Ureter (tissue), 1 donor: ENCODE data around the gene MACROH2A1. TPM values are rescaled to one million over a fixed set of nuclear protein-coding genes. Genes with fewer than 3 reads are reported as not detected.
A peak's percentile ranks its signal among the peaks of the same experiment; 100 is the strongest.

ENCODE experiments used
- DNase-seq: peaks from one replicate; pipeline ENCODE4 v3.0.0-alpha.2; 2020; ENCODE audit warnings: low spot score
- total RNA-seq: library from RNA; stranded (reverse); gene quantifications from one replicate; pipeline ENCODE4 v1.2.4, GENCODE V29; 2023
- donor health status: DM: yes; HTN: yes; CAD: no.

MACROH2A1 gene
- total RNA-seq, 1 donor from 2014 or later = 248 TPM

DNA sequence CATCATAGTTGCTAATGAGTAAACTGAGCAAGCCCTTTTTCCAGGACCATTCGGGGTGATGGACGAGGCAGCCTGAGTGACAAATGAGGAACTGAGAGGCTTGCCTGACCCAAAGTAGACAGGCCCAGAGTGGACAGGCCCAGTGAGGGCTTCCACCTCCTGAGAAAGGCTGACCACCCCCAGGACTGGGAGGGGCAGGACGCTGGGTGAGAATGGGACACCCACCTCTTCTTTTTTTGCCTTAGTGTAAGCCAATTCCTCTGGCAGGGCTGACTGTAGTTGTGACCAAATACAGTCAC is 68.3 kb downstream of the MACROH2A1 start:
- no peak for DNase-seq

DNA sequence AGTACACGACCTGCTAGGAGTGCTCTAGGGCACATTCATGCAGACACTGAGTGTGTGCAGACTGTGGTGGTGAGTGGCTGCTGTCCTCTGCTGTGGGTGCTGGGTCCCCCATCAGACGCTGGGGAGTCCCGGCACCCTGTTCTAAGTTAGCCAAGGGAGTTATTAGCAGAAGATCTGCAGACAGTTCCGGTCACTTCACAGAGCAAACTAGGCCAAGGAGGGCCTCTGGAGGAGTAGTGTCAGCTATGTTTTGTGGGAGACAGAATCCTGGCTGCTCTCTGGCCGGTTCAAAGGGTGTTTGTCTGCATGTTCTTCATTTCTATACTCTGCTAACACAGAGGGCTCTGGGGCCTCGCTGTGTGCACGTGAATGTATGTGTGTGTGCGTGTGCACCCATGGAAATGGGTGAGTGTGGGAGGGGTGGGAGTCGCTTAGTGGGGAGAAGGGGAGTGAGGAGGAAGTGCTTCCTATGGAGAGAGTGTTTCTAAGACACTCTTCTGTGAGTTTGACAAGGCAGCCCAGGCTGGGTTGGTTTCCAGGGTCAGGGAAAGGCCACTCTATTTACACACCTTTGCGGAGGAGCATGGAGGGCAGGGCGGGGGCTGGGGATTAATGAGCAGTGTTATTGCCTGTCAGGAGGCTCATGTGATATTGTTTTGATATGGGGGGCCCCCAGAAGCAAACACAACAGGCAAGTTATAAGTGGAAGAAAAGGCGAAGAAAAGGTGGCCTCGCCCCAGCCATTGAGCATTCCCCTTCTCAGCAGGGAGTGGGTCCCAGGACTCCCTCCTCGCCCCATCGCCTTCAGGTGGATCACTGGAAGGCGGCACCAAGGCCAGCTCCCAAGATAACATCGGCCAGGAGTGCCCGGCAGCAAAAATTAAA is 68.9 kb downstream of the MACROH2A1 start:
- no peak for DNase-seq

DNA sequence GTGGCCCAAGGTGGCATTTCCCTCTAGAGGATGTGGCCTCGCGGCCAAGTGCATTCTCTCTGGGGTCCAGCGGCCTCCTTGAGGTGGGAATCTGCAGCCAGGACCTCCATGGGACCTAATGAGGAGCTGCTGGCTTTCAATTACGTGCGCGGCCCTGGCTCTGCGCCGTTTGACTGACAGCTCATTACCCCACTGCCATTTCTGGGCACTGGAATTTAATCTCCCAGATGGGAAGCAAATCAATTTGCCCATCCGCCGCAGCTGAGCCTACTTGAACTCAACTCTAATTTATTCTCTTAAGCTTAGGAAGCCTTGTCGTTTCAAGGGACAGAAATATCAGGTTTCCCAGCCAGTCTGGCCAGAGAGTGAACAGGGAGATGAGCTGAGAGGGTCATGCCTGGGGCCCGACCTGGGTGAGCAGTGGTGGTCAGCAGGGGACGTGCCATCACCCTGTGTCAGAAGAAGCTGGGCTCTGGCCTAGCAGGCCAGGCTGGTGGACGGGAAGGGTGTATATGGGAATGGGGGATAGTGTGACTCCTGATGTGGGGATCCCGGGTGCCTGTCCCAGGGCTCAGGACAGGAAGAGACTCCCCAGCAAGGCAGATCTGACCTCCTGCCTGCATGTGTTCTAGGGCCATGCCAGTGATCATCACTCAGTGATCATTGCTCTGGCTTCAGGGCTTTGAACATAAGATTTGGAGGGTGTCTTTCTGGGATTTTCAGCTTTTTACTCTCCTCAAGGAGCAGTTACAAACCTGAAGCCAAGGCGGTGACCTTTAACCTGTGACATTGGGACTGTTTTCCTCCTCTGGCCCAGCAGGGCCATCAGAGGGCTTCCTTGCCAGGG is 69.7 kb downstream of the MACROH2A1 start:
- no peak for DNase-seq

DNA sequence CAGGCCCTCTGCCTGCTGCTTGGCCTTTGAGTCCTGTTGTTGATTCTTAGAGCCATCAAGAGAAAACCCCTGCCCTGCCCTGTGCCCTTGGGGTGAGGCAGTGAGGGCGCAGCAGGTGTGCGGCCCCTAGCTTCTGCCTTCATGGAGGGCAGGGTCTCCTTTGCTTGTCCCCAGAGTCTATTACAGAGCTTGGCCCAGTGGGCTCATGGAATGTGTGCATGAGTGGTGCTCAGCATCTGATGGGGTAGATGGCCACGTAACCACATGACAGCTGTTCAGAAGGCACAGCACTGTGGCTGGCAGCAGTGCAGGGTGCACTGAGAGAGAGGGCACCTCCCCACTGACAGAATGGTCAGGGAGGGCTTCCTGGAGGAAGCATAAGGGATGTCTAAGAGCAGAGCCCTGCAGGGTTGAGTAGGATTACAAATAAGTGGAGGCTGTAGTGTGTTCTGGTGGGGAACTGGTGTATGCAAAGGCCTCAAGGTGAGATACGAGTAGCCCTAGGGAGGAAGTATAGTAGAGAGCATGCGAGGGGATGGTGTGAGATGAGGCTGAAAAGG is 70.8 kb downstream of the MACROH2A1 start:
- DNase-seq = no peak

DNA sequence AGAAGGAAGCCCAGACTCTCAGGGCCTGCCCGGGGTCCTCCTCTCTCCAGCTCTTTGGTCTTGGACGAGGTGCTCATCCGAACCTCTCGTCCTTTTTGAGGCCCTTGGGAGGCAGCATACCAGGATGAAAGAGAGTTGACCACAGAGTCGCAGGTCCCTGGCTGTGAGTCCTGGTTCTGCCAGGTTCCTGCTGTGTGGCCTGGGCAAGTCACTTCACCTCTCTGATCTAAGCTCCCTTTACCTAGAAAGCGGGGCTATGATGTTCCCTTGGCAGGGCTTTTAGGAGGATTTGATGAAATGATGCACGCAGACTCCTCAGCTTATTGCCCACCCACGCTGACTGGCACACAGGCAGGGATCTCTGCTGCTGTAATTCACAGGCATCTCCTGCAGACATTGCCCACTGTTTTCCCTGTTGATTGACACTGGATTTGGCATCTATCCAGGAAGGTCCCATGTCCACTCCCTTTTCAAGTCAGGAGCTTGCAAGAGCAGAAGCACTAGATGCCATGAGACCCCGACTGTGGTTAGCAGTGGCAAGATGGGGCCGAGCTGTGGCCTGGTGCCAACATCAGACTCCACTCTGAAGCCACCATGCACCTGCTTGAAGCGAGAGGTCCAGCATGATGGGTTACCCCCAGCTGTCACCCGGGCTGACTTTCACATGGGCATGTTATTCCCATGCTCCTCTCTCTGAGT is 71.5 kb downstream of the MACROH2A1 start:
- no peak for DNase-seq

DNA sequence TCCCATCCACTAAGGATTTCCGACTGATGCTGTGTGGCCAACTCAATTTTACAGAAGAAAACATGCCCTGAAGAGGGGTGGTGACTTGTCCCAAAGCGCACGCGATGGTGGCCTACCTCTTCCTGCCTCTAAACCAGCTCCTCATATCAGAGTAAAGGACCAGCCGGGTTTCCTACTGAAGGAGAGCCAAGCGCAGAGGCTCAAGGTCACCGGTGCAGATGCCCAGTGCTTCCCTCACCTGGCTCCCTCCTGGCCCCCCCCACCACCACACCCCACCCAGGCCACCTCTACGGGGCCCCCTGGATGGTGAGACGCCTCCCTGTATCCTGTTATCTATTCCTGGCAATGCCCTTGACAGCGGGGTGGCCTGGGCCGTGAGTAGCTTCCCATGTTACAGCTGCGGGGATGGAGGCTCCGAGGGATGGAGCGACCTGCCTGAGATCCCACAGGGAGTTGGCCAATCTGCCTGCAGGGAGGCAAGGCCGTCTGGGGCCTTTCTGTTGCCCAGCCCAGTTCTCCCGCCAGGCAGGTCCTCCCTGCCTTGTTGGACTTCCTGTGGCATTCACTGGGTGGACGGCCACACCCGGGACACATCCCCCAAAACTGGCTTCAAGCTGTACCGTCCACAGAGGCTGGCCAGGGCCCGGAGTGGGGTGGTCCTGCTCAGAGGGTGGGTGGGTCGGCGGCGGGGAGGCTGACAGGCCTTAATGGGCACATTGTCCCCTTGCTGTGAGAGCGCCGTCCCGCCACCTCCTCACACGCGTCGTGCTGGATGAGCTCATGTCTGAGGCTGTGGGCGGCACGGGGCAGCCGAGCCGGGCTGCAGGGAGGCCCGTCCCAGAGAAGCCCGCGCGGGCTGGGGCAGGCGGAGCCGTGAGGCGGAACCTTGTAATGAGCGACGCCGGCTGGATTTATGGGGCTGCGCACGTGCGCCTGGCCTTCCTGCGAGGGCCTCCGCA is 72.5 kb downstream of the MACROH2A1 start:
- DNase-seq = no peak

DNA sequence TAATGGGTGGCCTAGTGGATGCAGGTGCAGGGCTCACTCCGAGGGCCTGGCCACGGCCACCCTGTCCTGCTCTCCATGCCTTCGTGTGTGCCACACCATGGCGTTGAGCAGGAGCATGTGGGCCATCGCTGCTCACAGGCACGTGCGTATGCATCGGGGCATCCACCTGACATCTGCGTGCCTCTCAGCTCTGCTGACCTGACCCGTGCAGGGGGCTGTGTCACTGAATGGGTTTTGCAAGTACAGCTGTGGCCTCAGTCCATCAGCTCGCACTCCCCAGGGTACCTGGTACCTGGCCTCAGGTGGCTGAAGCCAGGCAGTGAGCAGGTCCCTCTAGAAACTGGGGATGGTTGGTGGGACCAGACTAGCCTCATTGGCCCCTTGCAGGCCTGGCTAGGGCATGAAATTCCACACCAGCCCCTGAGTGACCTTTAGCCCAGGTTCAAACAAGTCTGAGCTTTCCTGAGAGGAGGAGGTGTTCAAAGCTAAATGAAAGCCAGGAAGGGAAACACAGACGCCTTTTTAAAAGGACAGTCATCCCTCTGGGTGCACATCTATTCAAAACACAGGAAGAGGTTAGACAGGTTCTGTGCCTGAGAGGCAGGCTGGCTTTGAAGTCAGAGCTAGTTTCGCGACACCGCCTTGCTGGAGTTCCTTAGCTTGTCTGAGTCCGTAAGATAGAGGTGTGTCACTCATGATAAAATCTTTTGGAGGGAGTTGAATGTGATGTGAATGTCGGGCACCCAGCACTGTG is 74.0 kb downstream of the MACROH2A1 start:
- DNase-seq = no peak

DNA sequence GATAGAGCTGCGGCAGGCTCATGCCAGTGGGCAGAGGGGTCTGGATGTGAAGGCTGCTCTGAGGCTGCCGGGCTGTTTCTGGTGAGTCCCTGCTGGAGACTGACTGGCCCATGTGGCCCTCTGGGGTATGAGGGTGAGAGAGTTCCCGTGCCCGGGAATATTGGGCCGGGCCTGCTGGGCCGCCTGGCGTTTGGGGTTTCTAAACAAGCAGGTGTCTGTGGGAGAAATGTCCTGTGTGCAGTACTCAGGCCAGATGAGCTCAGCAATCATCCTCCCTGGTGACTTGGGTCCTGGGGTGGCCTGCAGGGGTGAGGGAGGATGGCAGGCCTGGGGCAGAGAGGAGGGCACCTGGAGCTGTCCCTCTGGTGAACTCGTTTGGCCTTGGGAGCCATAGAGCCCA is 74.9 kb downstream of the MACROH2A1 start:
- no peak for DNase-seq

DNA sequence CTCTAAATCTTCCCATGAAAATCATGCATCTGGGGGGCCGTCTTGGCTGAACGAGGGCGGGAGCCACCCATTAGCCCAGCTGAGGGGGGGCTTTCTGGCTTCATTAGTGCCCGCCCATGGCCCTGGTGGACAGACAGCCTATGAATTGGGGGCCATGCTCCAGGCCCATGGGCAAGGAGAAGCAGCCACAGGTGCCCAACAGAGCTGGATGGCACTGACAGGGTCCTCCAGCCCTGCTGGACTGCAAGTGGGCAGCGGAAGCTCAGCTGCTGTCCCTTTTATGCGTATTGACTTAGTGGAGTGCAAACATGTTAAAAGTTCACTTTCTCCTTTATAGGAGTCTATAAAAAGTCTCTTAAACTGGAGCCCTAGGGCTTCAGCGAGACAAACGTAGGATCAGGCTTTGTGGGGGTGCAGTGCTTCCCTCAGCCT is 75.3 kb downstream of the MACROH2A1 start:
- DNase-seq = no peak

DNA sequence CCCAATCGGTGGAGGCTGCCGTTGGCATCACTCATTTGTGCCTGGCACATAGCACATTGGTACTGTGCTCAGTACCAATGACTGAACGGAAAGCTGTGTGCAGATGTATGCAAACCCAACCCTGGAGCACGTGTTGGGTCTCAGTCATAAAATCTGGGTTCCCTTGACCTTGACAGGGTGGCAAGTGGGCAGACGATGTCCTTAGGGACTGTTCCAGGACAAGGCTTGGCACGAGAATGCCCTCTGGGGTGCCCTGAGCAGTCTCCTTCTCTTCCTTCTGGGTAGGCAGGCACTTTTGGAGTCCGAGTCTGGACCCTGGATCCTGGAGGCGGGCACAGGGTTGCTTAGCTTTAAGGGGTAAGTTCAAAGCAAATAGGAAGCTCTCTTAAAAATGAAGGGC is 75.8 kb downstream of the MACROH2A1 start:
- DNase-seq = no peak

DNA sequence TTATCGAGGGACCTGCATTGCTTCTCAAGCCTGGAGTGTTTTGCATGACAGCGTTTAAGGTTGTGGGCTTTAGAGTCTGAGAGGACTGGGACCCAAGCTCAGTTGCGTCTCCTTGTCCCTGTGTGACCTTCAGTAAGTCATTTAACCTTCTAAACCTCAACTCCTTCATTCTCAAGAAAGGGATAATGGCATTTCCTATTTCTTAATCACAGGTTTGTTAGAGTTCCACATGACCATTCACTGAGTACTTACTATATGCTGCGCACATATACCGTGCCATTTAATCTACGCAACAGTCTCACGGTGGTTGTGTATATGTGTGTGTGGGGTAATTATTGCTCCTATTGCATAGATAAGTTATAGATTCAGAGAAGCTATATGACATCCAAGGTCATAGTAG is 76.3 kb downstream of the MACROH2A1 start:
- no peak for DNase-seq

DNA sequence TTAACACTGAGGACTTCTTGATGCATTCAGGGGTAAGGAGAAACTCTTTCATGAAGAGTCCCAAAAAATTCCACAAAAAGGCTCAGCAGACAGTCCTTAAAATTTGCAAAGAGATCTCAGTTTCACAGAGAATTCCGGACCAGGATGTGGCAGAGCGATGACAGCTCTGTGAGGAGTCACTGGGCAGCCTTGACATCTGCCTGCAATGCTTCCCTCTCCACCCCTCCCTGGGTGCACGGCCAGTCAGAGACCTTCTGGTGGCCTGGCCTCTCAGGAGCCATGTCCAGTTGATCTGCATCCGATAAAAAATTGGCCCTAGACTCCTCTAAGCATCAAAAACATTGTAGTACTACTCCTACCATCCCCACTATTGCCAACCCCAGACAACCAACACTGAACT is 76.8 kb downstream of the MACROH2A1 start:
- DNase-seq = no peak

DNA sequence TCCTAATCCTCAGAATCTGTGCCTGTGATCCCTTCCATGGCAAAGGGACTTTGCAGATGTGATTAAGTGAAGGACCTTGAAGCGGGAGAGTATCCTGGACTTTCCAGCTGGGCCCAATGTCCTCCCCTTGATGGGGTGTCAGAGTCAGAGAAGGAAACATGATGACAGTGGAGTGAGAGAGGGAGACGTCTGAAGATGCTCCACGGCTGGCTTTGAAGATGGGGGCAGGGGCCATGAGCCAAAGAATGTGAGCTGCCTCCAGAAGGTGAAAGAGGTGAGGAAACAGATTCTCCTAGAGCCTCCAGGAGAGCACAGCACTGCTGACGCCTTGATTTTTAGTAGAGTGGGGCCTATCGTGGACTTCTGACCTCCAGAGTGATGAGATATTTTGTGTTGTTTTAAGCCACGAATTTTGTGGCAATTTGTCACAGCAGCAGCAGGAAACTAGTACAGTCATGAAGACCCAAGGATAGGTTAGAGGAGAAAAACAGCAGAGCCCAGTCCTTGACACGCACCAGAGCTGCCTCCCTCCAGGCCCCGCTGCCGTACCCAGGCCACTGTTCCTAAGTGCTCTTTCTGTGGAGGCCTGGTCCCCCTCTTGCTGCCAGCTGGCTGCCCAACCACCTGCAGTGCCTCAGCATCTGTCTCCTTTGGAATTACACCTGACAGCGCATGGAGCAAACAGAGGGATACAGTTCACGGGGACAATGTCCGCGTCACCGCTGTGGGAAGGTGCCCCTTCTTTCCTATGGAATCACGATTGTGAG is 78.1 kb downstream of the MACROH2A1 start:
- DNase-seq = no peak

DNA sequence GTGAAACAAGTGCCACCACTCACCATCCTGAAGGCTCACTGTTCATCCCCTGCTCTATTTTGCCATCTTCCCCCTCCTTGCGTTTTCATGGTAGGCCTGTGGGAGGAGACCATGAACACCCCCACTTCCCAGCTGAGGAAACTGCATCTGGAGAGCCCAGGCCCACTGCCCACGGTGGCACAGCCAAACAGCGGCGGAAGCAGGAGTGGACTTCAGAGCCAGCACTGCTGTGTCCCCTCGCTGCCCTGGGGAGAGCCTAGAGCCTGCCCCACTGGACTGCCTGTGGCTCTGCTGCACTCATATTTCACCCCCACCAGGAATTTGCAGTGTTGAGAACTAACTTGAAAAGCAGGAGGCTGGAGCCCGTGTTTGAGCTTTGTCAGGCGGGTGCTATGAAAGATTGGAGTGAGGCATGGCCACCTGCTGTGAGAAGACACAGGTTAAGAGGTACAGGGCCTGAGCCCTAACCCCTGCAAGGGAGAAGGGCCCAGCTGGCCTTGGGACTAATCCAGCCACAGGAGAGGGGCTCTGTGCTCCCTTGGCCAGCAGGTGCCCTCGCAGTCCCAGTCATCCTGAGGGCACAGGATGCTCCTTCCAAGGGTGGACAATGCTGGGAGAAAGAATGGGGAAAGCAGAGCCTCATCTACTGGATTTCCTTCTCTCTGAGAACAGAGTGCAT is 79.0 kb downstream of the MACROH2A1 start:
- DNase-seq = no peak

DNA sequence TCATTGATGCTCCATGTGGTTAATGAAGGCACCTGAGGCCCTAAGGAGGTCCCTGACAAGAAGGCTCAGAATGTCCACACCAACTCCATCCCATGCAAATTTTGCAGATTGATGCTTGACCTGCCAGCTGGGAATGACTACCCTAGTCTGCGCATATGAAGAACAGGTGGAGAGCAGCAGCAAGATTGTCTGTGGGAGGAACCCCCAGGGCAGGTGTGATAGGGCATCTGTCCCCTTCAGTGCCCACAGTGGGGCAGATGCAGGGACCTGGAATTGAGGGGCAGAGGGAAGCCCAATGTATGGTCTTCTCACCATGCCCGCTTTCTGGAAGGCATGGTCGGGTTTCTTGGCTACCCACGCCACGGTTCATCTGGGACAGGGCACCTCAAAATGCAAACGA is 79.6 kb downstream of the MACROH2A1 start:
- no peak for DNase-seq

DNA sequence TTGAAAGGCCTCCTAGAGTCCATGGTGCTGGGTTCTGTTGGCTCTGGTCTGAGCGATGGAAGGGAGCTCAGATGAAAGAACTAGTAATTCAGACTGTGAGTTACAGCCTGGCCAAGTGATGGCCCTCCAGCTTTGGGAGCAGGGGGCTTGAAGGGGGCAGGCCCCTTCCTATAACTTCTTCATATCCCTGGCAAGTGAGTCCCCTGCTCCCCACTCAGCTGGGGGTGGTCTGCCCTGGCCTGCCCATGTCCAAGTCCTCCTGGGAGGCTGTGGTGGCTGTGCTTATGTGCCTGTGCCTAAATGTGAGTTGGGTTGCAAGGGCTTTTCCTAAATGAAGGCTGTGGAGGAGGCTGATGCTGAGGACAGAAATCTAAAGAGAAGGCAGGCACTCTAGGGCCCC is 80.1 kb downstream of the MACROH2A1 start:
- DNase-seq = peak; percentile 26

DNA sequence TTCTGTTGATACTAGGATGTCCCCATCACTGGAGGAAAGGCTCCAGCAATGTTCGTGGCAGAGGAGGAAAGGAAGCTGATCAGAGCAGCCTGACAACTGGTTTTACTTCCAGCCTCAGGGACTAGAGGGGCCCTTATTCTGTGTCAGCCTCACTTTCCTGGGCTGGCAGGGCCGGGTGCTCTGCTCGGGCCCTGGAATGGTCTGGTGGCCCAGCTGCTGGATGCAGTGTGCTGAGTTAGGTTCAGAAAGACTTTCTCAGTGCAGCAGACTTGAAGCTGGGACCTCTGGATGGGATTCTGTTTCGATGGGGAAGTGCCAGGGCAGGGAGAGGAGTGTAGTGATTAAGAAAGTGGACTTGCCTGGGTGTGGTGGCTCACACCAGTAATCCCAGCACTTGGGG is 81.0 kb downstream of the MACROH2A1 start:
- peak; percentile 28 for DNase-seq

DNA sequence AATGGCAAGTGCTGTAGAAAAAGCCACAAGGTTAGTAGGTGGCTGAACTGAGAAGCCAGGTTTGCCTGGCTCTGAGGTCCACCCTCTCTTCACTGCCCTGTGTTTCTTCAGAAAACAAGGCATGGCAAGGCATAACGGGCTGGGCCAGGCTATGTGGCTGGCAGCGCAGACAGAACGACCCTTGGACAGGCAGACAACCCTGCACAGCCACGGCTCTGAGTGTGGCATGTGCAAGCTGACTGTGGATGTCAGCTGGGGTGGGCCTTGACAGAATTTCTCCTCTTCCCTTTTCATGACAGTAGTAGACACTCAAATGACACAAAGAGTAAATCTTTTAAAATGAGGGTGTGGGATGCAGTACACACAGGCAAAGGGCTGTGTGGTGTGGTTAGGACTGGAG is 81.7 kb downstream of the MACROH2A1 start:
- peak; percentile 14 for DNase-seq

DNA sequence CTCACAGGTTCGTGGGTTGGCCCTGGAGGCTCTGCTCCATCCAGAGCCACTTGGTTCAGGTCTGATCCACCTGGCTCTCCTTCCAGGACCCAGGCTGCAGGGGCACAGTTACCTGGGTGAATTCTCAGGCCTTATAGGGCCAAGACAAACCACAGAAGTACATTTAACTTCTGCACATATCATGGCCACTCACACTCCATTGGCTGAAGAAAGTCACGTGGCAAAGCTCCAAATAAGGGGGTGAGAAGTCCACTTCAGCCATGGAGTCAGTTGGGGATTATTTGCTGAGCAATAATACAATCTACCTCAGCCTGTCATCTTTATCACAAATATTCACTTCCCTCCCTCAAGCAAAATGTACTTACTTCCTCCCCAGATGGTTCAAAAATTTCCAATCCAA is 83.6 kb downstream of the MACROH2A1 start:
- no peak for DNase-seq
